Stimulated activated CD8-positive, alpha-beta memory T cell treated with anti-CD3 and anti-CD28 coated beads, Interleukin-15, amount 100 ng/mL, for 4 hours (primary cell): Measurements from ENCODE around the gene ATP8B4.
"Not testable (repeated sequence)": the region's sequence is repeated elsewhere in the genome, so short reads cannot be mapped to it uniquely, and the experiment has no call there.

Source experiments
- DNase-seq, 2 donors: peaks; one replicate each; pipeline ENCODE4 v3.0.0-alpha.2; 2020; ENCODE audit warnings: low read depth in 2 of 2

The ATP8B4 gene

DNA sequence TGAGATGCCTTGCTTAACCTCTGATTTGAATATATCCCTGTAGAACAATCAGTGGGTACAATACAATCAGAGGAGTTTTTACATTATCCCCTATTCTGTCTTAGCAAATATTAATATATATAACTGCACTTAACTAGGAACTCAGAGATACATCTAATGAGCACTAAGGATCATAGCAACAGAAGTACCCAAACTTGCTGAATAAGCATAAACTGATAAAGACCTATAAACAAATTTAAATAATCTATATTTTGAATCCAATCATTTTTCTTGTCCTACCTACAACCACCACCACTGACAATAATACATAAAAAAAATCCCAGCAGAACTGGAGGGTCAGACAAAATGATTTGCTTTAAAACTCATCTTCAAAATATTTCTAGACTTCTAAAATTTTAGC, 106.2 kb downstream of the ATP8B4 start:
- DNase-seq = no peak

DNA sequence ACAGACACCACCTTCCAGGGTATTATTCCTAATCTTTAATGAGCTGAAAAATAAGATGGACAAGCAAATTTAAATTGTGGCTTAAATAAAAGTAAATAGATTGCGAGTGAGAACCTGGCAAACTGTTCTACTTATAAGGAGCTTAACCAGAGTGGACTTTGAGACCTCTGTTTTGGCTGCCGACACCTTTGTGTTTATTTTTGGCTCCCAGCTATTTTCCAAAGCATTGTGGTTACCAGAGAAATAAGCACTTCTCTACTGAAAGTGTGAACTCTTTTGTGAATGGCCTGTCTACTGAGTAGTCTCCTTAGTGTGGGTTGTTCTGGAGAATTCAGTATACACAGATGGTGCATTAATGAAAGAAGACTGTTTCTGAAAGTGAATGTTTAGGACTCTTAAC, 109.4 kb downstream of the ATP8B4 start:
- no peak for DNase-seq

DNA sequence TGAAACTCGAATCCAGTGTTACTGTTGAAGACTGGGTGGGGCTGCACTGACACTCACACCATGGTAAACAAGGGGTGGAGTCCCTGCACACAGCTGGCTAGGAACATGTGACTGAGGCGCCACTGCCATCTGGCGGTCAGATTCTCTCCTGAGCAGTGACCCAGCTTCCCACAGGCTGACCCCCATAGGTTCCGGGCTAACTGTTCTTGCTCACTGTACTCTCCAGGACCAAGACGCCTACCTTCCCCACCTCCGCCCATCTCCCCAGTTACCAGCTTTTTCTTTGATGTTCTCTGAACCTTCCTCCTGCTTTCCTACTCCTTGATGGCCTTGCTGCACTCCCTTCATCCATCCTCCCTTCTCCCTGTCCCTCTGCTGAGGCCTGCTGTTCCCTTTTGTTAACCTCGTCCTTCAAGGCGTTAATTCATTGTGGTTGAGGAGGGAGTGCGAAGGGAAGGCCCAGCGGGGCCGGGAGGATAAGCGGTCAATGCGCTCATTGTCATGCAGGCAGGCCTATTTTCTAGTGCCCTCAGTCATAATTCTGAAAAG, 115.2 kb downstream of the ATP8B4 start:
- DNase-seq = peak; percentile 5 to 12

DNA sequence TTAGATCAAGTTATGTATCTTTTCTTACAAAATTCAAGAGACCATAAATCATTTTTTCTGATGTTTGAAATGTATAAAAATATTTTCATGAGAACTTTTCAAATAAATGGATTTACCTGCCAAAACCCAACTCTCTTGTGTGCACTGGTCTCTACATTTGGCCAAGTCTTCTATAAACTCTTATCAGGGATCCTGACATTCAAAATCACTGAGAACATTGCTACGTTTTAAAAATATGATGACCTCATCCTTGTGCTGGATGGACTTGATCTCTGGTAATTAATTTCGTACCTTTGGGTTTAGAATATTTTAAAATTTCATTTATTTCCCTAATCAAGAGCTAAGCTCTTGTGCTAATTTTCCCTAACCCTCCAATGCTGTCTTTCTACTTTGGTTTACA, 127.4 kb downstream of the ATP8B4 start:
- DNase-seq = no peak

DNA sequence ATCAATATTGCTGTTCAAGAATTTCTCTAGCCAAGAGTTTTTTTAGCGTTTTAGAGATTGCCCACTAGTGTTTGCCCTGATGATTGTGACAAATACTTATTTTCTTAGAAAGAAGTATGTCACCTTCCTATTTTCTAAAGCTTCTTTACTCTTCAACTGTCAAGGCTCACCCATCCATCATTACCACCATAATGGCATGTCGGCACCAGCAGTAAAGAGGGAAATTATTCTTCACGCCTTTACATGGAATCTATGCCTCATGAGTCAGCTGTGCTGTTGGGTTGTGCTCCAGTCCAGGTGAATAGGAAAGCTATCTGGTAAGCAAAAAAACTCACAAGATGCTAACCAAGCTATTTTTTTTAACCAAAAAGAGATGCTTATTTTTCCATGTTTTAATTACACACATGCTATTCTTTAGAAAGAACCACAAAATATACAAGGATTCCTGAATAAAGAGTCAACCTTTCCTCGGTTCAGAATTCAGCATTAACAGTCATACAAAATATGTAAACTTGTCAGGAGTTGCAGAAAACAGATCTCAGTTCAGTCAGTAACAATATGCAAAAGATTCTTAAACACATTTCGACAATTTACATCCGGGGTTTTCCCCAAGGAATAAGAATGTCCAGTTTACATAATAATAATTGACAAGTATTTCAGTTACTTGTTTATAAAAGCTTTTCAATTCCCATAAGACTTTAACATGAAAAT, 128.0 kb downstream of the ATP8B4 start:
- no peak for DNase-seq

DNA sequence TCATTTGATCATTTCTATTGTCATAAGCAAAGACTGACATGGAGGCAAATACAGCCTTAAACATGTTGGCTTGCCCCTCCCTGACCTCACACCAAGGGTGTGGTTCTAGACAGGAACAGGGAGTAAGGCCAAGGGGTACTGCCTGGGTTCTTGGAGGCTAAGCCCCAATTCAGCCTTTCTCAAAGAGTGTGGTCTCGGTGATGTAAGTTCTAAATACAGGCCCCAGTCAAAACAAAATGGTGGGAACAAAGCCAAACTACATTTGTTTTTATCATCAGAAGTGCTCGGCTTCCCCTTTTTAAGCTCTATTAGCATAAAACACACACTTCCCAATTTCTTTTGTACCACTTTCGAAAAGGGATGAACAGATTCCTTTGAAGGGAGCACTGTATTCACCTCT, 129.5 kb downstream of the ATP8B4 start:
- no peak for DNase-seq

DNA sequence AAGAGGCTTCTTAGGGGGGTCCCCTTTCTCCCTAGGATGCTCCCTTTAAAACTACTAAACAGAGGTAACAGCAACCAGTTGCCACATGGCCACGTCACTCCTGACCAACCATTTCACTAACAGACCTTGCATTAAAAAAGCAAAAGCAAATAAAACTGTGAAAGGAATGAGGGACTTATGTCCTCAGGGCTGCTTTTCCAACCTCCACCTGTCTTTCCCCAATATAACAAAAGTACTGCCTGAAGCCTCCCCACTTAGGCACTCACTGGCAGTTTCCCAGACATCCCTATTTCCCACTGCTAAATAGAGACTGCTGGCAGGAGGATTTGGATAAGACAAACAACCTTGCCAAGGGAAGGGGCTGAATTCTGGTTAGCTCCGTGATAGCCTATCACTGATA, 130.3 kb downstream of the ATP8B4 start:
- no peak for DNase-seq

DNA sequence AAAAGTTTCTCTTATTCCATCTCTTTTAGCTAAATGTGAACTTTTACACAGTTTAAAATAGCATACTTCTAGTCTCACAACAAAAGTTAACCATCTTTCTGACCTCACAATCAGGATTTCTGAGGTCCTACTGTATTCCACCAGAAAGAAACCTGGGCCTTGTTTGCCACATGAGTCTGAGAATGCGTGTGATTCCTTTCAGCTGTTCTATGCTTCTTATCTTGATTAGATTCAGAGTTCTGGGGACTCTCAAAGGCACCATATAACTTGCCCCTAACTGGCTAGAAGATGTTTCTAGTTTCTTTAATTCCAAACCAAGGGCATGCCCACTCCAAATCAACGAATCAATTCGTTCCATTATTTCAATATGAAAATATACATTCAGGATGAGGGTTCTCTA, 131.1 kb downstream of the ATP8B4 start:
- DNase-seq = no peak

DNA sequence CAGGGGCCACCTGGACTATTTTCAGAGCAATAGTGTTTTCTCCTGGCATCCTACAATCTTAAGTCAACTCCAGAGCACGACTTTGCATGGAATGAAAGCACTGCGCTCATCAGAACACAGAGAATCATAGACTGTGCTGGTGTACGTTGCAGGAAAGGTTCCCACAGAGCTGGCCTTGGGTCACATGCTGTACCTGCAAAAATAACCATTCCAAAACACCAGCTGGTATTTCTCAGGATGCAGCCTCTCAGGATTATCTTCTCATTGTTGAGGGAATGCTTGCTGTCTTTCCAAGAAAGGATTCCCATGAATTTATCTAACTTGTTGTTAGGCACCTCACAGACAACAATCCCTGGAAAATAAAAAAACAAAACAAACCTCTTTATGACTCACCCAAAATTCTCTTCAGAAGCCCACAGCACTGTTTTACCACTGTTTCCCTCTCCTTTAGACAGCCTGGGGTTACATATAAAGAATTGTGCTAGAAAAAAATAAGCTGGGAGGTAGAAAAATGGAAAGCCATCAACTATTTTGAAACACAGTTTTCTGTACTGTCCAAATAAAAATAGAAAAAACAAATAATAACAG, 131.7 kb downstream of the ATP8B4 start:
- no peak for DNase-seq

DNA sequence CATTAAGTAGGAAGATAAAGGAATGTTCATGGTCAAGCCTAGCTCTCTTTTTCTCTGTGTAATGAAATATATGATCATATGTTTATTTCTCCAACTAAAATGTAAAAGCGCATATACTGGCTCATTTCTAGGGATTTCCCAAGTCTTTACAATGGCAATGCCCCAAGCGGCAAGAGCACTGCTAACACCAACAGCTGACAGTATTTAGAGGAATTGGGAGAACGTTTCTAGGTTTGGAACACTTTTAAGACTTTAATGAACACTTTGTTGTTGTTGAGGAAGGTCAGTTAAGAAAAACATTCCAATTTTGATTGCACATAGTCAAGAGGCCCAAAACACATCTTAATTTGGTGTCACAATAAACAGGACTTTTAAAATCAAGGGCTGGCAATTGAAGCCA, 132.7 kb downstream of the ATP8B4 start:
- DNase-seq = no peak

DNA sequence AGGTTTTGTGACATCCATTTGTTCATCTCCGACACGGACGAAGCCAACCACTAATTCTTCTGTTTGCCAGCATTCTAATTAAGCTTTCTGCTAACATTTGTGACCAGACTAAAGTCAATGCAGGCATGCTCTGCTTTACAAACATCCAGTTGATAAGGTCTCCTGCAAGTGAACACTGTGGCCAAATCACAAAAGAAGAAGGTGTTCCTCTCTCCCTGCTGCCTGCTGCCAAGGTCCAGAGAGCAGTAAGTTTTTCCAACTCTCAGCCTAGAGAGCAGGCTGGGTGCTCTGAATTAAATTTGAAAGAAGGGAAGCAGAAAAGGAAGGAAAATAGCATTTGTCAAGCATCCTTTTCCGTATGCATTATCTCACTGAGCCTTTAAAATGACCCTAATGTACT, 133.6 kb downstream of the ATP8B4 start:
- no peak for DNase-seq

DNA sequence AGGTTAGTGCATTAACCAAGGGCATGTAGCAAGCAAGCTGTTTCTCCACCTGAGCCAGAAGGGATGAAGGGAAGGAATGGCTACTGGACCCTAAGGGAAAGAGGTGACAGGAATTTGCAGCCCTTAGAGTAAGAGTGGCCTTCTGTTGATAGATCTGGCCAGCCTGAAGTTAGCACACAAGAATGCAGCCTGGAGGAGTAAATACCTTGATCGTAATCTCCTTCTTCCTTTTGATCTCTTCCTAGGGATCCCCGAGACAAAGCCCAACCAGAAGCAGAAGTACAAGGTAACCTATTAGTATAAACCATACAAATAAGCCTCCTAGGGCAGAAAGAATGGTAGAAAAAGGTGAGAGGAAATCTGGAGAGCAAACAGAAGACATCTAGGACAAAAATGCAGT, 134.6 kb downstream of the ATP8B4 start:
- DNase-seq = no peak

DNA sequence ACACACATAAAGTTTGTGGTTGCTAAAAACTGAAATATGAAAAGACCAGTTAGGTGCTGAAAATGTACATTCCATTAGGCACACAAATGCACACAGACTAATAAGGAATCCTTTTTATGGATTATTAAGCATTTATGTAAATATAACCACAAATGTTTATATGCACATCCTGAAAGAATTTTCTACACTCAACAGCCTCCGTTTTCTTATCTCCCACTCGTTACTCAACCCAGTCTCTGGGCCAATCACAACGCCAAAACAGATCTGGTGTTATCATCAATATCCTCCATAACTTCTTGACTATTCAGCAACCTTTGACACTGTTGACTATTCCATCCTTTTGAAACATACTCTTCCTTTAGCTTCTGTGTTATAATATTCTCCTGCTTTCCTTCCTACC, 136.4 kb downstream of the ATP8B4 start:
- no peak for DNase-seq

DNA sequence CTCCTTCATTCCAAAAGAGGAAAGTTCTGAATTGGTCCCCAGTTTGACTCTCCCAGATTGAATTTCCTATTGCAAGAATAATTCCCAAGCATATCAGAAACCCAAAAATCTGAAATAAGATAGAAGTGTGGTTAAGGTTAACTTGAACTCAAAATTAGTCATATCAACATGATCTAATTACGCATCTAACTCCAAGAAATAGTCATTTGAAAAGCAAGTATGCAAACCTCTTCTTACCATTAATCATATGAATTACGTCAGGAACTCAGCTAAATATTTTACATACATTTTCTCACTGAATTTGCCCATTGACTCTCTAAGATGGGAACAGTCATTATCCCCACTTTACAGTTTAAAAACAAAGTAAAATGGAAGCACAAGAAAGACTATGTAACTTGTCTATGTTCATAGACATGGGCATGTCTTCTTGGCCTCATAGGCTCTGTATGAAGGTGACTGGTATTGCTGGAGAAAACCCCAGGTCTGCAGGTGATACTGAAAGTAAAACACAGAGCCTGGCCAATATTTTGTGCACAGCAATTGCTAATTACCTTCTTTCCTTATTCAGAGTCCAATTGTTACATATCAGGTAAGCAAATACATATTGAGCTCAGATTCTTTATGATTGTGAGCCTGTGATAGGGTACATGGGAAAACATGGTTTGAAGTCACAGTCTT, 139.2 kb downstream of the ATP8B4 start:
- no peak for DNase-seq

DNA sequence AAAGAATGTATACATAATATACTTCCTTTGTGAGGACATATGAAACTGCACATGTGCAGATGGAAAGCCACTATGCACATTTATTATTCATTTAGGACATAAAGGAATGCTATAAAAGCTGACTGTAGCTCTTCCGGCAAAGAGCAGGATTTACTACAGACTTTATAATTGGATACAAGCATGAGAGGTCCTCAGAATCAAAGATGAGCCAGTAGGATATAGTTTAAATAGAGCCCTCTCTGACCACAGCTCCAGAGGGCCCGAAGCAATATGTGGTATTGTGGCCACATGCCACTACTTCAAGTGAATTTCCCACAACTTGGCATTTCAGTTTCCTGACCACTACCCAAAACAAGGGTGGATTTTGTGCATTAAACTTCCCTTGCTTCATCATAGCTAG, 140.9 kb downstream of the ATP8B4 start:
- DNase-seq = no peak

DNA sequence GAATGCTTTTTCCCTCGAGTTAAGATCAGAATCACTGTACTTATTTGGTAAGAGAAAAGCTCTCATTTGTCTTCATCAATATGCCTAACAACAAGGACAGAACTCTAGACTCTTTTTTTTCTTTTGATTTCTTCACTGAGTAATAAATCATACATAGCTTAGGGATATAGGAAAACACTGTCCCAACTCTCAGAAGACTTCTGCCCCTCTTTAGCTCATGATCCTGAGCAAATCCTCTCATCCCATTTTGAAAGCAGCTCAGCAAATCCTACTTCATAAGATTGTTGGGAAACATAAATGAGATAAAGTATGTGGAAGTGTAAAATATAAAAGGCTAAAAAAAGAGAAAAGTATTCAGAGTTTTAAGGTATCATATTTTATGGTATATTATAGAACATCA, 141.7 kb downstream of the ATP8B4 start:
- no peak for DNase-seq

DNA sequence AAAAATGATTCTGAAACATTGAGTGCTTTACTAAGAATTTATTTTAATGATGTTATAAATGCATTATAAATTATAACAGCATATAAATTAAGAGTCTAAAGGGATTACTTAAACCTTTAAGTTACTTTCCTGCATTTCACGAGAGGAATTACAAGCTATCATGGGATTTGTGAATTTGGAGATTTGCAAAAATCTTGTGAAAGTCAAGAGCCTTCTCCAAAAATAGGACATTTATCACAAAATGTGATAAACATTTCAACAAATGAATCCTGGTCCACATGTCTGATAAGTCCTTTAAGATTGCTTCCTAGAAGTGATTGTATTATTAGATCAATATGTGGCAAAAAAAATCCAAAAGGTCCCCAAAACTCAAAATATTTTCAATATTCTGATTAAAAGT, 154.5 kb downstream of the ATP8B4 start:
- no peak for DNase-seq

DNA sequence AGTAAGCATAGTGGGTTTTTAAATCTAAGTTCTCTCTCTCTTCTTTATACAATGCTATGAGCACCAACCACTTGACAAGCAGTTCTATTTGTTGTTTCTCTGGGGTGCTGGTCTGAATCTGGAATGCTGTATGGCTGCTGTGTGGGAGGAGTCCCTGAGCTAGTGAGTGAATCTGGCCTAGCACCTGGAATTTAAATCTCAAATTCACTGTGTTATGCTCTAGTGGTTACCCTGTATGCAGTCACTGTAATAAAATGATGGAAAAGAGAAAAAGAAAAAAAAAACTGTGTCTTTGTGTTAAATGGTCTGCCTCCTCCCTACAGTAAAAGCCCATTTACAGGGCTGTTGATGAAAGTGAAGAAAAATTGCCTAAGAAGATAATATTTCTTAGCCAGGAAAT, 155.0 kb downstream of the ATP8B4 start:
- no peak for DNase-seq

DNA sequence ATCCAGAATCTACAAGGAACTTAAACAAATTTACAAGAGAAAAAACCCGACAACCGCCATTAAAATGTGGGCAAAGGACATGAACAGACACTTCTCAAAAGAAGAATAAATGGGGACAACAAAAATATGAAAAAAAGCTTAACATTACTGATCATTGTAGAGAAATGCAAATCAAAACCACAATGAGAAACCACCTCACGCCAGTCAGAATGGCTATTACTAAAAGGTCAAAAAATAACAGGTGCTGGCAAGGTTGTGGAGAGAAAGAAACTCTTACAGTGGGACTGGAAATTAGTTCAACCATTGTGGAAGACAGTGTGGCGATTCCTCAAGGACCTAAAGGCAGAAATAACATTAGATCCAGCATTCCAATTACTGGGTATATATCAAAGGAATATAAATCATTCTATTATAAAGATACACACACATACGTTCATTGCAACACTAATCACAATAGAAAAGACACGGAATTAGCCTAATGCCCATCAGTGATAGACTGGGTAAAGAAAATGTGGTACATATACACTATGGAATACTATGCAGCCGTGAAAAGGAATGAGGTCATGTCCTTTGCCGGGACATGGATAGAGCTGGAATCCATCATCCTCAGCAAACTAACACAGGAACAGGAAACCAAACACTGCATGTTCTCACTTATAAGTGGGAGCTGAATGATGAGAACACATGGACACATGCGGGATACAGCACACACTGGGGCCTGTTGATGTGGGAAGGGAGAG, 155.8 kb downstream of the ATP8B4 start:
- DNase-seq = not testable (repeated sequence)

DNA sequence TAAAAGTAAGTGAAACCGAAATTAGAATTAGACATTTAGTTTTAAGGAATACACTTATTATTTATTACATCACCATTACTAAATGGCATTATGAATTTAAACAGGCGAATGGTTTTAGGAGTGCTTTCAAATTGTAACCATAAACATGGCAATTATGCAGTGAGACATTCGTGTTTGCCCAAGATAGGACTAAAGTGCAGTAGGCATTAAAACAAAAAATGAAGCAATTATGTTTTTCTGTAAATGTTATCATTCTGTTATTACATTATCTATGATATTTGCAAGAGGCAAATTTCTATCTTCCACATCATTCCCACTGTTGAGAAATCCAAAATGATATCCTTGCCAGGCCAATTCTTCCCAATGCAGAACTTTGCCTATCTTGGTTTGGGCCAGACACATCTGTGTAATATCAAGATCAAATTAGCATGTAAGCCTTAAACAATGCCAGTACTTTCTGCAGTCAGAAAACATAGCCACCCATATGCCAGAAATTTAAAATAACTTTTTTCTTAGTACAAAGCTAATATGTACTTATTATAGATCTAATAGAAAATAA, 156.9 kb downstream of the ATP8B4 start:
- no peak for DNase-seq

DNA sequence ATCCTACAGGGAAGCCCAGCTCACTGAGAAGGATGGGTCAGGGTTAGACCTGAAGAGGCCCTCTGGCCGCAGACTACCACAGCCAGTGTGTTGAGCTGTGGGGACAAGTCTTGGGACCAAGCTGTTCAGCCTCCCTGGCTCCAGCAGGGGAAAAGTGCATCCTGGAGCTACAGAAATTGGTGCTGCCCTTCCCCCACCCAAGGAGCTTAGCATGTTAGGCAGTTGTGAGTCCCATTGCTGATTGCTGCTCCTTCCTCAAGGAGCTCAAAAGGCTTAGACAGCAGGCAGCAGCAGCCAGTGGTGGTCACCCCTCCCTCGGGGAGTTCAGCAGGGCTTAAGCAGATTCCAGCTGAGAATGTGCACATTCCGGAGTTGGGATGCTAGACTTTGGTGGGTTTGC, 165.6 kb downstream of the ATP8B4 start:
- DNase-seq = no peak

DNA sequence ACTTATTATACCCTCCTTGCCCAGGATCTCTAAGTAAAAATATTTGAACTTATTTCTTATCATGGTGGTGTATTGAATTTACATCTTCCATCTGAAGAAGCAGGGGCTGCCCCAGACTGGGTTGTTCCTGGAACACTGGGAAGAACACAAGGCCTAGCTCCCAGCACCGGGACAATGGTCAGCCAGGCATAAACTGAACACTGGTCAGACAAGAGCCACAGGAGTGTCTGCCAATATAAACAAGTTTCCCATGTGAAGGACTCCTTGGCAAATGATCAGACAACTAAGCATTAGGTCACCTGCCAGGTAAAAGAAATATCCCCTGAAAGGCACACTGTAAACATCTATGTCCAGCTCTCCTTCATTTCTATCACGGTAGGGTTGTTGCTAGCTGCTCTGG, 172.4 kb downstream of the ATP8B4 start:
- no peak for DNase-seq
